Endometrial microvascular endothelial cells (primary cell): ENCODE measurements around the gene BZW1. TPM values are rescaled to one million over a fixed set of nuclear protein-coding genes. Genes with fewer than 3 reads are reported as not detected.

Source experiments
- in situ Hi-C: cut with HindIII; loops from 2 replicates; pipeline ENCODE4 v1.10.0; 2017; ENCODE audit warnings: low sequenced_read_pairs, low pct_unique_long_range_greater_than_20kb; ENCODE audit errors: inconsistent ontology term
- total RNA-seq: library from RNA; depleted of rRNA; stranded (reverse); fragments of >200 nt; gene quantifications from one replicate; pipeline ENCODE4 v1.2.3, GENCODE V29; 2015; ENCODE audit errors: inconsistent ontology term

Gene BZW1
- total RNA-seq, 1 donor from 2014 or later: 578 TPM

- in situ Hi-C loops: no loop called here
Measured at GRCh38 chr2:200820573-200821234, 9.0 kb downstream of the BZW1 start.

DNA sequence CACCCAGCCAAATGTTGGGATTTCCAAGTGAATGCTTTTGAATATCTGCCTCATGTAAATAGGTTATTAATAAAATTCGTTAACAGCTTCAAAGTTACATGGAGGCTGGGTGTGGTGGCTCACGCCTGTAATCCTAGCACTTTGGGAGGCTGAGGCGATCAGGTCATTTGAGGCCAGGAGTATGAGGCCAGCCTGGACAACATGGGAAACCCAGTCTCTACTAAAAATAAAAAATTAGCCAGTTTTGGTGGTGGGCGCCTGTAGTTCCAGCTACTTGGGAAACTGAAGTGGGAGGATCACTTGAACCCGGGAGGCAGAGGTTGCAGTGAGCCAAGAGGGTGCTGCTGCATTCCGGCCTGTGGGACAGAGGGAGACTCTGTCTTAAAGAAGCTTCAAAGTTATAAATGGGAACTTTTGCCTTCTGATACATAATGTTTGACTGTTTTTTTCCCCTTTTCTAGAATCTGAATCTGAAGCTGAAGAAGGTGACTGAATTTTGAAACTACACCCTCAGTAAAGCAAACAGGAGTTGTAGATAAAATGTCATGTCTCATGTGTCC, 10.1 kb downstream of the BZW1 start:
- in situ Hi-C loops: no loop called here

DNA sequence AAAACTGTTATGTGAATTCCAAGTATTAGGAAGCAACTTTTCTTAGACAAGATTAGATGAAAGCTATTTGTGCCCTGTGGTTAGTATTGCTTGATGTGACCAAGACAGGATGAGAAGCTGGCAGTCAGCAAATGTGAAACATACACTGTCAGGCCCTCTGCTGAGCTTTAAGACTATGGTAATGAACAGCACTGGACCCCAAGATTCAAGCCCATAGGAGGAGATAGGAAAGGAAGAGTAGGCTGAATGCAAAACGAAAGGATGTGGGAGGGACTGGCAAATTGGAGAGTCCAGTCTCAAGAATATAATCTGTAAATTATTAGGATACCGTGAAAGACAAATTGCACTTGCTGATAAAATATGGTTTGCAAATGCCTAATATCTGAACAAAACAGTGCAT, 16.4 kb downstream of the BZW1 start:
- in situ Hi-C loops: no loop called here

GRCh38 chr2:200828572-200829257, 17.0 kb downstream of the BZW1 start:
- in situ Hi-C loops: no loop called here

GRCh38 chr2:200829258-200829655, 17.5 kb downstream of the BZW1 start:
- in situ Hi-C loops: no loop called here

- in situ Hi-C loops: no loop called here
Measured at GRCh38 chr2:200834701-200835100, 23.0 kb downstream of the BZW1 start.

- in situ Hi-C loops: no loop called here
Measured at GRCh38 chr2:200839513-200839912, 27.8 kb downstream of the BZW1 start.

- in situ Hi-C loops: no loop called here
Measured at GRCh38 chr2:200843993-200844948, 32.6 kb downstream of the BZW1 start.

- in situ Hi-C loops: no loop called here
Measured at GRCh38 chr2:200845194-200845593, 33.5 kb downstream of the BZW1 start.

DNA sequence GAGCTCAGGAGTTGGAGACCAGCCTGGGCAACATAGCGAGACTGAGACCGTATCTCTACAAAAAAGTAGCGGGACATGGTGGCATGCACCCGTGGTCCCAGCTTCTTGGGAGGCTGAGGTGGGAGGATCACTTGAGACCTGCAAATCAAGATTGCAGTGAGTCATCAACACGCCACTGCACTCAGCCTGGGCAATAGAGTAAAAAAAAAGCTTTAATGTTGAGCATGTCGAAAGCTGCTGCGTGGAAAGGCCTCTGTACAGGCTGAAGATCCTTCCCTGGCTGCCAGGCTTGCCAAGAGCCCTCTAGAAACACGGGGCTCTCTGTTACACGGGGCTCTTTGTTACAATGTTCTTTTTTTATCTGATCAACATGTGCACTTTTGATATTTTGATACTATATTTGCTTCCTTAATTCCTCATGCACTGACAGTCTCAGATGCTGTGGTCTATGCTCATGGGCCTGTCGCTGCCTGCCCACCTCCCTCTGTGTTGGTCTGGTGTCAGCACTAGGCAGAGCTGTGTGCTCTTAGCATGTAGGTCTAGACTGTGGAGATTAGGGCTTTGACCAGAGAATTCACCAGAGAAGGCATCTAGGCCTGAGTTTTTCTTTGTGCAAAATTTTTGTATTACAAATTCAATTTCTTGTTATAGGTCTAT, 34.1 kb downstream of the BZW1 start:
- in situ Hi-C loops: no loop called here

GRCh38 chr2:200847269-200847668, 35.6 kb downstream of the BZW1 start:
- in situ Hi-C loops: no loop called here

- in situ Hi-C loops: no loop called here
Measured at GRCh38 chr2:200847939-200848338, 36.2 kb downstream of the BZW1 start.

GRCh38 chr2:200850512-200851256, 39.0 kb downstream of the BZW1 start:
- in situ Hi-C loops: no loop called here

GRCh38 chr2:200851398-200852248, 39.9 kb downstream of the BZW1 start:
- in situ Hi-C loops: no loop called here

DNA sequence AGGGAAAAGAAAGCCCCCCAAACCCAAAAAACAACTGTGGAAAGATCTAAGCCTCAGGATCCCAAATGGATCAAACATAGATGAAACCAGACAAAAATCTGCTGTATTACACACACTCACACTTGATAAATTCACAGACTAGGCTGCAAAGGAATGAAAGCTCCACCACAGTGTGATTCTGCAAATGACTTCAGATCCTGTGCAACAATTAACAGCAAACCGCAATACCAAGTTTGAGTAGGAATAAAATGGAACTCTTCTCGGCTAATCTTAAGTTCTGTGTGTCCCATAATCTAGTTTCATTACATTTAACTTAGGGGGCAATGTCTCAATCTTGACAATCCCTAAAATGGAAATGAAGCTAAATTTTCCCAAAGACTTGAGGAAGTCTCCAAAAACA, 40.9 kb downstream of the BZW1 start:
- in situ Hi-C loops: no loop called here

DNA sequence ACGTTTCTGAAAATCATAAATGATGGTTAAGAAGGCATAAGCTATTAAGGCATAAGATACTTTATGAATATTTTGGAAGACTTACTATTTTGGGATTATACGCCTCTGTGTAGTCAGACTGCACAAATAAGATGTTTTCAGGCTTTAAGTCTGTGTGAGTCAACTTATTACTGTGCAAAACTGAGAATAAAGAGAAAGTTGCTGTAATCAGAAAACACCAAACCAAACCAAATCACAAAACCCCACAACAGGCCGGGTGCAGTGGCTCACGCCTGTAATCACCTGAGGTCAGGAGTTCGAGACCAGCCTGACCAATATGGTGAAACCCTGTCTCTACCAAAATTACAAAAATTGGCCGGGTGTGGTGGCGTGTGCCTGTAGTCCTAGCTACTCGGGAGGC, 45.1 kb downstream of the BZW1 start:
- in situ Hi-C loops: no loop called here

DNA sequence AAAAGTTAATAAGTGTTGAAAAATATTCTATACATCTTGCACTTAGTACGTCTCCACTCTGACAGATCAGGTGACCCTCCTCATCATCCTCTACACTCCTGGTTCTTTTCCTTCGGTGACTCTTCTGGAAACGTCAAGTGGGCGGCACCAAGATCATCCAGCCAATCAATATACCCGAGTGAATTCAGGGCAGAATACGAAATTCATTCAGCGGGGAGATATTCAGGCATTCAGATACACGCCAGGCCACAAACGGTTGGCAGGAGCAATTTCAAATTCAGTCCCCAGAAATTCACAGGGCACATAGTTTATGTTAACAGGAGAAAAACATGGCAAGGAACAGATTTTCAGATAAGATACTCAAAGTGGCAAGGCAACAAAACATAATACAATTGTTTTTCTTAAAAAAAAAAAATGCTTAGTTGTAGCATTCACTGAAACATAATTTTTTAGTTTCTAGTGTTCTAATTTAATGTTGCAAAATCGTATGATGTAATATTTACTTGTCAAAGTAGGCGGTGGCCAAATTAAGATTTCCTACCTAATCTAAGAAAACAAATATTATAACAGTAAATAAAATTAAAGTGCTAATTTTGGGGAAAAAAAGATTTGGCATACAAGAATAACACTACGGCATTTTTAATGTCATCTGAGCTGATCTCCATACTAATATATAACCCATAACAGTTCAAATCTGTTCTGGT, 48.5 kb downstream of the BZW1 start:
- in situ Hi-C loops: no loop called here
